Stimulated activated effector memory CD8-positive, alpha-beta T cell treated with anti-CD3 and anti-CD28 coated beads, Interleukin-12 subunit alpha, Interleukin-12 subunit beta, amount 100 ng/mL, for 72 hours (primary cell): ENCODE results near the gene ERGIC2.

ENCODE experiments used
- ATAC-seq: fragments of 150-1000 bp; cut with Tn5 transposase; 2 replicates; pipeline ENCODE4 v1.10.0; 2021
- DNase-seq, 2 donors: peaks; one replicate each; pipeline ENCODE4 v3.0.0; 2021 to 2022; ENCODE audit warnings: low spot score in 2 of 2
- H3K27ac Mint-ChIP-seq: one replicate; pipeline ENCODE4 v1.8.0; 2022; ENCODE audit warnings: mild to moderate bottlenecking, mixed read lengths
- H3K36me3 Mint-ChIP-seq: one replicate; pipeline ENCODE4 v1.8.0; 2022; ENCODE audit warnings: mild to moderate bottlenecking, mixed read lengths
- H3K4me1 Mint-ChIP-seq: one replicate; pipeline ENCODE4 v1.8.0; 2022; ENCODE audit warnings: mixed read lengths
- H3K4me3 Mint-ChIP-seq: one replicate; pipeline ENCODE4 v1.8.0; 2022; ENCODE audit warnings: mild to moderate bottlenecking, mixed read lengths
- H3K9me3 Mint-ChIP-seq: one replicate; pipeline ENCODE4 v1.8.0; 2022; ENCODE audit warnings: mixed read lengths

Gene ERGIC2, protein sequence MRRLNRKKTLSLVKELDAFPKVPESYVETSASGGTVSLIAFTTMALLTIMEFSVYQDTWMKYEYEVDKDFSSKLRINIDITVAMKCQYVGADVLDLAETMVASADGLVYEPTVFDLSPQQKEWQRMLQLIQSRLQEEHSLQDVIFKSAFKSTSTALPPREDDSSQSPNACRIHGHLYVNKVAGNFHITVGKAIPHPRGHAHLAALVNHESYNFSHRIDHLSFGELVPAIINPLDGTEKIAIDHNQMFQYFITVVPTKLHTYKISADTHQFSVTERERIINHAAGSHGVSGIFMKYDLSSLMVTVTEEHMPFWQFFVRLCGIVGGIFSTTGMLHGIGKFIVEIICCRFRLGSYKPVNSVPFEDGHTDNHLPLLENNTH

GRCh38 chr12:29380536-29381523 lies at the start of gene ERGIC2:
TSS of gene ERGIC2 (minus strand) at chr12:29381172. CDS start at chr12:29371633, 9,539 bp downstream.
- ATAC-seq (peak; percentile 96), DNase-seq (peak; percentile 75 to 90)
- H3K9me3 Mint-ChIP-seq: no peaks in the 10 kb centered on the region
- H3K4me1 Mint-ChIP-seq: peaks cover 37% of the 10 kb centered on the region
- H3K27ac Mint-ChIP-seq: peak within 1 kb of the TSS; percentile 94
- peaks cover 28% of the 10 kb centered on the region for H3K36me3 Mint-ChIP-seq
- H3K4me3 Mint-ChIP-seq: peak within 1 kb of the TSS; percentile 77

GRCh38 chr12:29430716-29431044 lies 49.7 kb upstream of the ERGIC2 start:
- Mint-ChIP-seq H3K9me3 (no peaks in the 10 kb centered on the region), H3K27ac (no peak overlapping the region), H3K4me1 (no peaks in the 10 kb centered on the region), H3K36me3 (no peaks in the 10 kb centered on the region), H3K4me3 (no peak overlapping the region)
- ATAC-seq: no peak
- no peak for DNase-seq

DNA sequence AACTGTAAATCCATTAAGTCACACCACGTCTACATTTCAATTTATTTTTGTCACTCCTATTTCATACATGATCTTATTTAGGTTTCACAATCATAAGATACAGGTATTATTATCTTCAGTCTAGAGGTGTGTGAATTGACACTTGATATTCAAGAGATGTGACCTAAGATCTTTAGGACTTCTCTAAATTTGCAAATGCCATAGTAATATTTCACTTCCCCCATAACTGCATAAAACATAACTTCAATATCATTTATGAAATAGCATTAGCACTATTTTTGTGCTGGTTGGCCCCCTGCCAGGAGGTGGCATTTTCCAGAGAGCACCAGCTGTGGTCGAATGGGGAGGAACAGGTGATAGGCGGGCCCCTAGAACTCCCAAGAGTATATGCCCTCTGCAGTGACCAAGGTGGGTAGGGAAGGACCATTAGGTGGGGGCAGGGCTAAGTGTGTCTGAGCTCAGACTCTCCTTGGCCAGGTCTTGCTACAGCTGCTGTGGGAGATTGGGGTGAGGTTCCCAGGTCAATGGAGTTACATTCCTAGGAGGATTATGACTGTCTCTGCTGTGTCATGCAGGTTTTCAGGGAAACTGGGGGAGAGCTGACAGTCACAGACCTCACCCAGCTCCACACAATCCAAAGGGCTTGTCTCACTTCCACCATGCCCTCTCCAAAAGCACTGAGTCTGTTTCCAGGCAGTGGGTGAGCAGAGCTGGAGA lies 49.2 kb upstream of the ERGIC2 start:
- DNase-seq (no peak), ATAC-seq (no peak)
- Mint-ChIP-seq H3K36me3 (no peaks in the 10 kb centered on the region), H3K4me1 (no peaks in the 10 kb centered on the region), H3K9me3 (no peaks in the 10 kb centered on the region), H3K4me3 (no peak overlapping the region), H3K27ac (no peak overlapping the region)

DNA sequence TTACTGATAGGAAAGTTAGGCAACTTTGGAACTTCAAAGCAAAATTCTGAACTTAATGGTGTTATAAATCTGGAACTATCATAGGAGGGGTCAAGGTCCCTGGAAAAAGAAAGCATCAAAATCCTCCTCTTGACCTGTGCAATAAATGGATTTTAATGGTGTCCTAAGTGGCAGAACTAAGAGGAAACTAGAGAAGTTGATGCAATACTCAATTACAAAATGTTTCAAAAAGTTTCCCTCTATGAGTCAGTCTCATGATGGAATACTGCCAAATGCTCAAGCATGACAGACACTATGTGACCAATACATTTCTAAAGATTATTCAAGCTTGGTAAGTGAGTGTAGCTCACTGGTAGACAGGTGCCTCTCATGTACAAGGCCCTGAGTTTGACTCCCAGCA lies 47.7 kb upstream of the ERGIC2 start:
- H3K9me3 Mint-ChIP-seq: no peaks in the 10 kb centered on the region
- ATAC-seq (peak; percentile 85), DNase-seq (no peak)
- H3K27ac Mint-ChIP-seq: no peak overlapping the region
- H3K4me1 Mint-ChIP-seq: no peaks in the 10 kb centered on the region
- H3K36me3 Mint-ChIP-seq: no peaks in the 10 kb centered on the region
- H3K4me3 Mint-ChIP-seq: no peak overlapping the region

DNA sequence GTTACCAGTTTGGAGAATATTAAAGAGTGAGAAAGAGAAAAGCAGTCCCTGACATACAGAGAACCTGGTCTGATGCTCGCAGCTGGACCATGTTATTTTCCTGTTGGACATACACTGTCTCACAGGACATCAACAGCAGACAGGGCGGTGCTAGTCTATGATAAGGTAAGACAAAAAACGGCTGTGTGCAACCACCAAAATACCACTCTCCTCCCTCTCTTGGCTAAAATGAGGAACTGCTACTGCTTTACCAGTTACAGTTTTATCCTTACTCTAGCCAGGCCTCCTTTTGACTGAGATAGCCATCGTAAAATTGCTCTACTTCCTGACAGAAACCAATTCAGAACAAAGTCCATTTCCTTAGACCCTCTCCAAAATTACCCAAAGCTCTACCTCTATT lies 47.0 kb upstream of the ERGIC2 start:
- Mint-ChIP-seq H3K4me3 (no peak overlapping the region), H3K36me3 (no peaks in the 10 kb centered on the region), H3K4me1 (no peaks in the 10 kb centered on the region), H3K27ac (no peak overlapping the region), H3K9me3 (no peaks in the 10 kb centered on the region)
- ATAC-seq (peak; percentile 61), DNase-seq (no peak)

GRCh38 chr12:29426498-29426897 lies 45.5 kb upstream of the ERGIC2 start:
- no peaks in the 10 kb centered on the region for H3K36me3 Mint-ChIP-seq
- no peak overlapping the region for H3K27ac Mint-ChIP-seq
- DNase-seq (no peak), ATAC-seq (no peak)
- H3K9me3 Mint-ChIP-seq: no peaks in the 10 kb centered on the region
- no peak overlapping the region for H3K4me3 Mint-ChIP-seq
- no peaks in the 10 kb centered on the region for H3K4me1 Mint-ChIP-seq

DNA sequence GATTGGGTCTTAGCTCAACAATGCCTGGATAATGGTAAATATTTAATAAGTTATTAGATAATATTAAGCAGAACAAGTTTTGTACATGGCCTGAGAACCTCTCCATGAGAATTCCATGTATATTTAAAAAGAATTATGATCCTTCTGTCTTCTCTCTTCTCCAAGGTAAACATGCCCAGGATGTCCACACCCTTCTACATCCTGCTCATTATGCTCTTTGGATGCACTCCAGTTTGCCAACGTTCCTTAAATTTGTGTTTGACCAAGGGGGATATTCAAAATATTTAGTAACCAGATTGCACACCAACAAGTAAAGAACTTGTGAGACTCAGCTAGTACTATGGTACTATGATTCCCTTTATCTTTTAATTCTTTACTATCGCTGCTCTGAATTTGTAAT lies 44.8 kb upstream of the ERGIC2 start:
- Mint-ChIP-seq H3K36me3 (no peaks in the 10 kb centered on the region), H3K9me3 (no peaks in the 10 kb centered on the region)

DNA sequence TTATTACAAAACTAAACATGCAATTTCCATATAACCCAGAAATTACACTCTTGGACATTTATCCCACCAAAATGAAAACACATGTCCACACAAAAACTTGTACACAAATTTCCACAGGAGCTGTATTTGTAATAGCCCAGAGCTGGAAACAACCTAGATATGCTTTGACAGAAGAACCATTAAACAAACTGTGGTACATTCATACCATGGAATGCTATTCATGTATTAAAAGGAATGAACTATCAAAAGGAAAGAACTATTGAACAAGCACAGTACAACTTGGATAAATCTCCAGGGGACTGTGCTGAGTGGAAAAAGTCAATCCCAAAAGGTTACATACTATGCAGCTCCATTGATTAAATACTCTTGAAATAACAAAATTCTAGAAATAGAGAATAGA lies 35.8 kb upstream of the ERGIC2 start:
- ATAC-seq (no peak), DNase-seq (no peak)
- H3K9me3 Mint-ChIP-seq: no peaks in the 10 kb centered on the region

More for the DNA sequence above, 44.8 kb upstream of the ERGIC2 start:
- ATAC-seq (no peak), DNase-seq (no peak)
- Mint-ChIP-seq H3K27ac (no peak overlapping the region), H3K4me3 (no peak overlapping the region), H3K4me1 (no peaks in the 10 kb centered on the region)

DNA sequence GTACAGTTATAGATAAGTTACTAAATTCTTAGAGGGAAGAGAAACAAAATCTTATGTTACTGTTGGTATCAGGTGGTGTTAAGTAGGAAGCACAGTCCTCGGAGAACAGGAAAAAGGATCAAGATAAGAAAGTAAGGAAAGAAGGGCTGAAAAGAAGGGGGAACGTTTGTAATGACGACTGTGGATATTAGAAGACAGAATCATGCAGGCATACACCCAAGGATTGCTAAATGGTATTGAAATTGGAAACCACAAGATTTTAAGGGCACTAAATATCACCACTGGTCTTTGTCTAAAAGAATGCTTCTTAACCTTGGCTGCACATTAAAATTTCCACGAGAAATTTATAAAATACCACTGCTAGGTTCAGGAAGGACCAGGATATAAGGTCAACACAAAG lies 34.1 kb upstream of the ERGIC2 start:
- H3K4me1 Mint-ChIP-seq: no peaks in the 10 kb centered on the region
- no peak for ATAC-seq
- no peak for DNase-seq
- no peak overlapping the region for H3K27ac Mint-ChIP-seq
- no peaks in the 10 kb centered on the region for H3K9me3 Mint-ChIP-seq
- H3K36me3 Mint-ChIP-seq: no peaks in the 10 kb centered on the region
- no peak overlapping the region for H3K4me3 Mint-ChIP-seq

More for the DNA sequence above, 35.8 kb upstream of the ERGIC2 start:
- Mint-ChIP-seq H3K4me1 (no peaks in the 10 kb centered on the region), H3K4me3 (no peak overlapping the region), H3K36me3 (no peaks in the 10 kb centered on the region), H3K27ac (no peak overlapping the region)

GRCh38 chr12:29414368-29414767 lies 33.4 kb upstream of the ERGIC2 start:
- no peak for DNase-seq
- H3K4me1 Mint-ChIP-seq: no peaks in the 10 kb centered on the region
- no peak overlapping the region for H3K27ac Mint-ChIP-seq
- H3K4me3 Mint-ChIP-seq: no peak overlapping the region
- H3K9me3 Mint-ChIP-seq: no peaks in the 10 kb centered on the region
- ATAC-seq: no peak
- H3K36me3 Mint-ChIP-seq: no peaks in the 10 kb centered on the region

DNA sequence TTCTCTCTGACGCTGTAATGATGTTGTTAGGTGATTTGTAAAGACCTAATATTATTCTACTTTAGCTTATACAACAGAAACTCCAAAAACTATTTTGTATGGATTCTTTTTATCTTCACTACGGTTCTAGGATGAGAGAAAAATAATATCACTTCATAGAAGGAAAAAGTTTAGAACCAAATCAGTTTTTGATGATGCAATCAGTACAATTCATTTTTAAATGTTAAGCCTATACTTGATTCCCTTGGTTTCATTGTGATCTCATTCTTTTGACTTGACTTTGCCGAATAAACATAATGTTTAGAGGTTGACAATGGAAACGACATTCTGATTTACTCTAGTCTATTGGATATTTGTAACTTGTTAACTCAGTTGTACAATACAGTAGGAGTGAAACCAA lies 24.6 kb upstream of the ERGIC2 start:
- no peak for DNase-seq
- no peaks in the 10 kb centered on the region for H3K9me3 Mint-ChIP-seq
- H3K4me1 Mint-ChIP-seq: no peaks in the 10 kb centered on the region
- H3K4me3 Mint-ChIP-seq: no peak overlapping the region
- H3K36me3 Mint-ChIP-seq: no peaks in the 10 kb centered on the region
- no peak overlapping the region for H3K27ac Mint-ChIP-seq
- ATAC-seq: no peak

- DNase-seq: no peak
- Mint-ChIP-seq H3K36me3 (no peaks in the 10 kb centered on the region), H3K4me3 (no peak overlapping the region), H3K27ac (no peak overlapping the region), H3K9me3 (no peaks in the 10 kb centered on the region), H3K4me1 (no peaks in the 10 kb centered on the region)
- ATAC-seq: no peak
Observed at GRCh38 chr12:29403991-29404390, 23.0 kb upstream of the ERGIC2 start.

GRCh38 chr12:29402437-29402836 lies 21.5 kb upstream of the ERGIC2 start:
- Mint-ChIP-seq H3K4me1 (no peaks in the 10 kb centered on the region), H3K4me3 (no peak overlapping the region), H3K27ac (no peak overlapping the region), H3K9me3 (no peaks in the 10 kb centered on the region), H3K36me3 (no peaks in the 10 kb centered on the region)
- no peak for ATAC-seq
- DNase-seq: no peak

DNA sequence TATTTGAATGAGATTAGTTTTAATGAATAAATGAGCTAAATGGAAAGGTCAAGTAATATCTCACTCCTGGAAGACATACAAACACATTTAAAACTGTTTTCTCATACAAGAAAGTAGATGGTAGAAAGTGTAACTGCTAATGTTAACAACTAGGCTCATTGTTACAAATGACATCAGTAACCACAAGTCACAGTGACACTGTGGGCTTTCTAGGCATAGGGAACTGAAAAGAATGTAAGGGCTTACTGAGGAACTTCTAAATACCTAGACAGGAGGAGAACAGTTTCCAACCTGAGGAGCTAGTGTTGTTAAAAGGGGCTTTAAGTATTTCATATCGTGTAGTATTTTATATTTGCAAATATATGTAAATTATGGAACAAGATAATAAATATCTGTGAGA lies 17.5 kb upstream of the ERGIC2 start:
- no peak overlapping the region for H3K4me3 Mint-ChIP-seq
- H3K9me3 Mint-ChIP-seq: no peaks in the 10 kb centered on the region
- H3K36me3 Mint-ChIP-seq: no peaks in the 10 kb centered on the region
- no peak for DNase-seq
- no peak overlapping the region for H3K27ac Mint-ChIP-seq
- no peaks in the 10 kb centered on the region for H3K4me1 Mint-ChIP-seq
- ATAC-seq: no peak

DNA sequence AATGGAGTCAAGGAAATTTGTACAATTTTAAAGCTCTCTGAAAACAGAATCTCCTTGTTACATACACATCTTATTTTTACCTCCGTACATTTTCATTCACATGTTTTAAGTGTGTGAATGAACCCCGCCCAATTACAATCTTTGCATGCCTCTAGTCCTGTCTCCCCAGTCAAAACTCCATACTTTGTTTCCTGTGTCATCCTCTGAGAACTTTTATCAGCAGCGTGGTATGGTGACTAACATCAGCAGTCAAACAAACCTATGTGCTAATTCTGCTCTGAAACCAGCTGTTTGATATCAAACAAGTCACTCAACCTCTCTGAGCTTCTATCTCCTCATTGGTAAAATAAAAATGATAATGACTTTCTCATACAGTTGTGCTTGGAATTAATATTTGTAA lies 15.8 kb upstream of the ERGIC2 start:
- Mint-ChIP-seq H3K4me3 (no peak overlapping the region), H3K9me3 (no peaks in the 10 kb centered on the region), H3K4me1 (no peaks in the 10 kb centered on the region), H3K36me3 (no peaks in the 10 kb centered on the region), H3K27ac (no peak overlapping the region)
- DNase-seq (no peak), ATAC-seq (no peak)
